SK-N-MC (cell line): ENCODE results near the gene FGF11.

Source experiments
- DNase-seq: peaks from one replicate; pipeline ENCODE4 v3.0.0-alpha.2; 2011; ENCODE audit warnings: low read depth, low spot score
- H3K27ac ChIP-seq: fragments of 200-600 bp; sonication (generic); 2 replicates; pipeline ENCODE4 v1.5.1; 2016; ENCODE audit warnings: mixed run types
- H3K36me3 ChIP-seq: fragments of 200-600 bp; sonication (generic); 2 replicates; pipeline ENCODE4 v1.6.1; 2017; ENCODE audit warnings: antibody characterized with exemption, low read length, mixed read lengths; ENCODE audit not compliant: insufficient read depth
- H3K4me3 ChIP-seq: fragments of 200-600 bp; sonication (generic); 2 replicates; pipeline ENCODE4 v1.5.1; 2016
- H3K9ac ChIP-seq: fragments of 200-600 bp; sonication (generic); 2 replicates; pipeline ENCODE4 v1.8.0; 2017; ENCODE audit warnings: mixed run types, mixed read lengths; ENCODE audit not compliant: insufficient read length
- H3K9me3 ChIP-seq: fragments of 200-600 bp; sonication (generic); 2 replicates; pipeline ENCODE4 v1.6.1; 2017; ENCODE audit warnings: low read depth, mild to moderate bottlenecking, antibody characterized with exemption, low read length, moderate library complexity, mixed read lengths
- EZH2 ChIP-seq: fragments of 200-600 bp; sonication (generic); IDR thresholded peaks from one replicate; pipeline ENCODE4 v1.6.1; 2017; ENCODE audit warnings: antibody characterized with exemption
- FOXP2 ChIP-seq: optimal IDR thresholded peaks from 2 replicates; pipeline ENCODE3; 2011; ENCODE audit warnings: mild to moderate bottlenecking, moderate library complexity; ENCODE audit not compliant: insufficient read depth; ENCODE audit errors: extremely low read length, control extremely low read depth
- POLR2AphosphoS5 ChIP-seq: IDR thresholded peaks from 2 replicates; pipeline ENCODE4 v1.6.1; 2012; ENCODE audit warnings: mild to moderate bottlenecking, low read depth, low read length, borderline replicate concordance

FGF11 gene

DNA sequence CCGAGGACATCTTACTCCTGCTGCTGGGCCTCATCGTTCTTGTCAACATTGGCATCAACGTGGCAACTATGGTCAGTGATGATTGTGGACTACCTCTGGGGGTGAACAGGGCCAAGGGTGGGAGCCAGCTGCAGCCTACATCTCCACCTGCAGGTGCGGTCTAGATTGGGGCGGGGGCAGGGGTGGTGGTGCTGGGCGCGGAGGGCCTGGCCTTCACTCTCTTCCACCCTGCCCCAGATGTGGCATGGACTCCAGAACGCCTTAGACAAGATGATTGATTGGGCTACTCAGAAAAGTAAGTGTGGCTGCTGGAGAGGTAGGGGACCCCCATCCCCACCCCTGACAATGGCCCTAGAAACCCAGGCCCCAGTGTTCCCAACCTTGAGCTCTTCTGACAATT, 13.6 kb upstream of the FGF11 start:
- H3K9ac ChIP-seq = no peak overlapping the region
- H3K4me3 ChIP-seq = no peak overlapping the region
- no peak overlapping the region for H3K27ac ChIP-seq
- DNase-seq = no peak
- TF ChIP-seq FOXP2 = no peak
- TF ChIP-seq POLR2AphosphoS5 = no peak
- TF ChIP-seq EZH2 = no peak
- no peaks in the 10 kb centered on the region for H3K9me3 ChIP-seq
- no peaks in the 10 kb centered on the region for H3K36me3 ChIP-seq

DNA sequence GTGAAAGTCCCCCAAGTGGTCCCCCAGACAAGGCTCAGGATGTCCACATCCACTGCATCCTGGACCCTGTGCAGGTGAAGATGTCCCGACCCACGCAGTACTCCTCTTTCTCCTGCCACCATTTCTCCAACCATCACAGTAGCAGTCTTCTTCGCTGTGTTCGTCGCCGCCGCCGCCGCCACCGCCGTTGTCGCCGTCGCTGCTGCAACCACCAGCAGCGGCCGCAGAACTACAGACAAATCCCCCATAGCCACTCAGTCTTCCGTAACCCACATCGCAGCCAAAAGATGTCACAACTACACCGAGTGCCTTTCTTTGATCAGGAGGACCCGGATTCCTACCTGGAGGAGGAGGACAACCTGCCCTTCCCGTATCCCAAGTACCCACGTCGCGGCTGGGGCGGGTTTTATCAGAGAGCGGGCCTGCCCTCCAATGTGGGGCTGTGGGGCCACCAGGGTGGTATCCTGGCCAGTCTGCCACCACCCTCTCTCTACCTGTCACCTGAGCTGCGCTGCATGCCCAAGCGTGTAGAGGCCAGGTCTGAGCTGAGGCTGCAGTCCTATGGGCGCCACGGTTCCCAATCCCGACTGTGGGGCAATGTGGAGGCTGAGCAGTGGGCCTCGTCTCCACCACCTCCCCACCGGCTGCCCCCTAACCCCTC, 13.0 kb upstream of the FGF11 start:
- no peak overlapping the region for H3K9ac ChIP-seq
- no peak for TF ChIP-seq EZH2
- TF ChIP-seq POLR2AphosphoS5 = no peak
- TF ChIP-seq FOXP2 = no peak
- H3K36me3 ChIP-seq = no peaks in the 10 kb centered on the region
- no peaks in the 10 kb centered on the region for H3K9me3 ChIP-seq
- no peak overlapping the region for H3K27ac ChIP-seq
- DNase-seq = no peak
- no peak overlapping the region for H3K4me3 ChIP-seq

- H3K9me3 ChIP-seq = no peaks in the 10 kb centered on the region
- H3K4me3 ChIP-seq = no peak overlapping the region
- no peak overlapping the region for H3K9ac ChIP-seq
- no peak overlapping the region for H3K27ac ChIP-seq
- TF ChIP-seq FOXP2 = no peak
- no peak for TF ChIP-seq EZH2
- no peak for TF ChIP-seq POLR2AphosphoS5
- DNase-seq = no peak
- no peaks in the 10 kb centered on the region for H3K36me3 ChIP-seq
Observed at GRCh38 chr17:7426896-7427489, 12.3 kb upstream of the FGF11 start.

DNA sequence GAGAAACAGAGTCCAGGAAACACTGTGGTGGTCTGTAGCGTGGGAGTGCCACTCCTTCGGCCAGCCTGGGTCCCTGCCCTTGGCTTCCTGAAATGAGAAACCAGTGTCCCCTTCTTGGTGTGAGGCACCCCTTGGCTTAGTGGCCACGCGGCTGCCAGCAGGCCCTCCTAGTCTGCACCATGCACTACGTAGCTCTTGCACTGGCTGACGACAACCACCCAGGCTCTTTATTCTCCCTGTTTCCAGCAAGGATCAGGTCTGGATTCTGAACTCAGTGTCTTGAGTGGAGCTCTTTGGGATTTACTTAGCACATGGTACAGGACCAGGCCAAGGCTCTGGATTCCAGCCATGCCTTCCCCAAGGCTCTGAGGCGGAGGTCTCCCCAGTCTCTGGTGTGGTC, 11.8 kb upstream of the FGF11 start:
- no peak for TF ChIP-seq POLR2AphosphoS5
- DNase-seq = no peak
- no peaks in the 10 kb centered on the region for H3K36me3 ChIP-seq
- no peak overlapping the region for H3K4me3 ChIP-seq
- no peaks in the 10 kb centered on the region for H3K9me3 ChIP-seq
- H3K9ac ChIP-seq = no peak overlapping the region
- no peak overlapping the region for H3K27ac ChIP-seq

DNA sequence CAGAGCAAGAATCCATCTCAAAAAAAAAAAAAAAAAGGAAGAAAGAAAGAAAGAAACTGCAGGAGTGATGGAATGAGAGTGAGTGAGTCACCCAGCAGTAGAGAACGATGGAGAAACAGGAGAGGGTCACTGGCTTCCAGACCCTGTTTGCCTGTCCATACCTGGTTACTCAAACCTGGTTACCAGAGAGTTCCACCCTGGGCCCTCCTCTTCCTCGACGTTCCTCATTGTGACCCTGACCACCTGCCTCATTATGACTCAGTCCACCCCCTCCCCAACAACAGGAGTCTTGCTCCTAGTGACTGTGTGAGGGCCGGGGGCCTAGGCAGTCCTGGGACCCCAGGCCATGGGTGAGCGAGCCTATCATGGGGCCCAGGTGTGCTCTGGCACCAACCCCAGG, 10.8 kb upstream of the FGF11 start, which contains the start of gene SPEM3:
TSS of gene SPEM3 (plus strand) at position 301 of the 400 bp plus-strand sequence. CDS start at position 347, 46 bp downstream.
- H3K27ac ChIP-seq = no peak within 1 kb of the TSS
- no peak within 1 kb of the TSS for H3K4me3 ChIP-seq
- TF ChIP-seq POLR2AphosphoS5 (no peak), FOXP2 (no peak), EZH2 (no peak)
- no peaks in the 10 kb centered on the region for H3K36me3 ChIP-seq
- H3K9me3 ChIP-seq = no peaks in the 10 kb centered on the region
- DNase-seq = no peak
- no peak within 1 kb of the TSS for H3K9ac ChIP-seq

DNA sequence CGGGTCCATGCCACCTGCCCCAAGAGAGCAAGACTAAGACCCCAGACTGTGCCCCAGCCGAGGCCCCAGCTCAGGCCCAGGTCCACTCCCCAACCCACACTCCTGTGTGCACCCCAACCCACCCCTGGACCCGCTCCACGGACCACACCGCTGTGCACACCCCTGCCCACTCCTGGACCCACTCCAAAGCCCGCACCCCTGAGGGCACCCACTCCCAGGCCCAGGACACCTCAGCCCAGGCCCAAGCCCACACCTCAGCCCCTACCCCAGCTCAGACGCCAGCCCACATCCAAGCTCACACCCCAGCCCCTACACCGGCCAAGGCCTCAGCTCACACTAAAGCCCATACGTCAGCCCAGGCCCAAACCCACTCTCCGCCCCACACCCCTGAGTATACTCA, 9.6 kb upstream of the FGF11 start:
- Histone ChIP-seq H3K4me3 (no peak overlapping the region), H3K9me3 (no peaks in the 10 kb centered on the region), H3K9ac (no peak overlapping the region), H3K36me3 (no peaks in the 10 kb centered on the region), H3K27ac (no peak overlapping the region)
- DNase-seq = no peak
- TF ChIP-seq POLR2AphosphoS5 (no peak), EZH2 (no peak), FOXP2 (no peak)

DNA sequence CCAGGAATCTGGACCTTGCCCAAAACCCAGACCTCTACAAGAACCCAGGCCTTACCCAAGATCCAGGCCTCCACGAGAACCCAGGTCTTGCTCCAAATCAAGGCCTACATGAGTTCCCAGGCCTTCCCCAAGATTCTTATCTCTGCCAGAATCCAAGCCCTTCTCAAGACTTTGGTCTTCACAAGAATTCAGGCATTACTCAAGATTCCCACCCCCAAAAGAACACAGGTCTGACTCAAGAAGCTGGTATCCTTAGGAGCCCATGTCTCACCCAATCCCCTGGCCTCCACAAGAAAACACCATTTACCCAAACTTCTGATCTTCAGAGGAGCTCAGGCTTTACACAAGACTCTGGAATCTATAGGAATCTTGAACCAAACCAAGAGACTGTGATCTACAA, 8.1 kb upstream of the FGF11 start:
- no peak overlapping the region for H3K27ac ChIP-seq
- H3K9me3 ChIP-seq = no peaks in the 10 kb centered on the region
- TF ChIP-seq EZH2 = no peak
- TF ChIP-seq FOXP2 = no peak
- no peak for TF ChIP-seq POLR2AphosphoS5
- H3K36me3 ChIP-seq = no peaks in the 10 kb centered on the region
- DNase-seq = no peak
- no peak overlapping the region for H3K9ac ChIP-seq
- H3K4me3 ChIP-seq = no peak overlapping the region

- Histone ChIP-seq H3K9ac (no peak overlapping the region), H3K4me3 (no peak overlapping the region), H3K27ac (no peak overlapping the region), H3K36me3 (no peaks in the 10 kb centered on the region), H3K9me3 (no peaks in the 10 kb centered on the region)
- DNase-seq = no peak
- no peak for TF ChIP-seq POLR2AphosphoS5
- TF ChIP-seq FOXP2 = no peak
- no peak for TF ChIP-seq EZH2
Observed at GRCh38 chr17:7432296-7432695, 7.0 kb upstream of the FGF11 start.
